Stimulated activated CD4-positive, alpha-beta T cell treated with anti-CD3 and anti-CD28 coated beads, Interleukin-15, amount 100 ng/mL, for 24 hours (primary cell): ENCODE results near the gene UBE2L3.

Experiments used
- DNase-seq: peaks from one replicate; pipeline ENCODE4 v3.0.0-alpha.2; 2020

Gene UBE2L3

GRCh38 chr22:21650823-21651520 is 83.5 kb downstream of the UBE2L3 start:
- DNase-seq: no peak

- DNase-seq: no peak
These were observed 84.1 kb downstream of the UBE2L3 start for GRCh38 chr22:21651521-21652009.

- DNase-seq: peak; percentile 94
These were observed 84.6 kb downstream of the UBE2L3 start for GRCh38 chr22:21652010-21652546.

- DNase-seq: no peak
These were observed 85.3 kb downstream of the UBE2L3 start for GRCh38 chr22:21652547-21653545.

GRCh38 chr22:21657020-21657359 is 89.5 kb downstream of the UBE2L3 start:
- no peak for DNase-seq

GRCh38 chr22:21657360-21658032 is 90.0 kb downstream of the UBE2L3 start:
- peak; percentile 90 for DNase-seq

GRCh38 chr22:21659864-21660525 is 92.5 kb downstream of the UBE2L3 start:
- no peak for DNase-seq

GRCh38 chr22:21660904-21661303 is 93.4 kb downstream of the UBE2L3 start:
- DNase-seq: no peak

- no peak for DNase-seq
These were observed 94.5 kb downstream of the UBE2L3 start for GRCh38 chr22:21661991-21662390.

- no peak for DNase-seq
These were observed 96.2 kb downstream of the UBE2L3 start for GRCh38 chr22:21663738-21664137.

- no peak for DNase-seq
These were observed 97.7 kb downstream of the UBE2L3 start for GRCh38 chr22:21665047-21665851.

- no peak for DNase-seq
These were observed 99.3 kb downstream of the UBE2L3 start for GRCh38 chr22:21666786-21667185.

- no peak for DNase-seq
These were observed 101.5 kb downstream of the UBE2L3 start for GRCh38 chr22:21669026-21669425.

GRCh38 chr22:21672107-21672629 is 104.7 kb downstream of the UBE2L3 start:
- DNase-seq: no peak
